ENCODE data around the gene DPP4.

Gene DPP4

GRCh38 chr2:161947406-161947805 is 126.6 kb downstream of the DPP4 start:
- no peak for DNase-seq

GRCh38 chr2:161946489-161947107 is 127.4 kb downstream of the DPP4 start:
- no peak for DNase-seq

DNA sequence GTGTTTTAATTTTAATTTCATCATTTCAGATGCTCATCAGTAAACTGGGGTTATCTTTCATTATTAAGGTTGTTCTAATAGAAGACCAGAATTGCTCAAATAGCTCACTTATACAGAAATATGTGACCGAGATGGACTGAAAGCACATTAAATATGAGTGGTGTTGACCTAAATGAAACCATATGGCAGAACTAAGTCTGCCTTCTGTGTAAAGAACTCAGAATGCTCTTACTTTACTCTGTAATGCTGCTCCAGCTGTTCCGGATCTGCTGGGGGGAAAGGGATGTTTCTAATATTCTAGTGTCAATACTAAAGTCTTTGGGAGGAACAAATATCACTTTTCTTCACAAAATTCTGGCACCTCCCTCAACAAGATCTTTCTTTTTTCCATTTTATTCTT is 131.0 kb downstream of the DPP4 start:
- DNase-seq: no peak

Data from SHP77 treated with DMSO at 0.1 percent for 48 hours (cell line).